ENCODE data around the gene BICC1.
"Not testable (repeated sequence)": the region's sequence is repeated elsewhere in the genome, so short reads cannot be mapped to it uniquely, and the experiment has no call there.

Gene BICC1

DNA sequence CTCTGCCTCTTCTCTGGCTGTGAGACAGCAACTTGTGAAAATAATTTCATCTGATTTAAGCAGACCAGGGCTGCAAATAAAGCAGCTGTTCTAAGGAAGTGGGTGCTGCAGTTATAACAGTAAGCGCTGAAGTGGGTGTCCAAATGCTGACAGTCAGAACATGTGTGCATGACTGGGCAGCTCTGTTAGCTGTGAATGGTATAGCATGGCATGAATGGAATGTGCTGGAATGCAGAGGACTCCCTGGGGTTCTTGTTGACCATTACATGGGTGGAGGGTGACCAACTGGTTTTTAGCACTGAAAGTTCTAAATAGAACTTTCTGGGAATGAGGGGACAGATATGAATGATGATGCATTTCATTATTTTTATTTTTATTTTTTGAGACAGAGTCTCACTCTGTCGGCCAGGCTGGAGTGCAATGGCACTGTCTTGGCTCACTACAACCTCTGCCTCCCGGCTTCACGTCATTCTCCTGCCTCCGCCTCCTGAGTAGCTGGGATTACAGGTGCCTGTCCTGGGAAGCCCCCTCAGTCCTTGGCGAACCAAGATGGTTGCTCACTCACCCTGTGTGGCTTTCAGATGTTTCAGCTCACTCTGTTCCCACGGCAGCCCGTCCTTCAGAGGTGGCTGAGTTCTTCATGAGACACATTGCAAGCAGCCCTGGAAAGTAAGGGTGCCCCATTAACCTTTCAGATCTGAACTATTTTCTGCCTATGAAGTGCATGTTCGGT is 344.0 kb downstream of the BICC1 start:
- no peak for DNase-seq (ENCODE audit: low read depth)

- DNase-seq (ENCODE audit: low read depth): no peak
Measured at GRCh38 chr10:58857251-58857805, 344.7 kb downstream of the BICC1 start.

GRCh38 chr10:58858123-58858522 is 345.5 kb downstream of the BICC1 start:
- DNase-seq (ENCODE audit: low read depth): not testable (repeated sequence)

- no peak for DNase-seq (ENCODE audit: low read depth)
Measured at GRCh38 chr10:58859526-58859925, 346.9 kb downstream of the BICC1 start.

GRCh38 chr10:58867683-58868082 is 355.0 kb downstream of the BICC1 start:
- no peak for DNase-seq (ENCODE audit: low read depth)

DNA sequence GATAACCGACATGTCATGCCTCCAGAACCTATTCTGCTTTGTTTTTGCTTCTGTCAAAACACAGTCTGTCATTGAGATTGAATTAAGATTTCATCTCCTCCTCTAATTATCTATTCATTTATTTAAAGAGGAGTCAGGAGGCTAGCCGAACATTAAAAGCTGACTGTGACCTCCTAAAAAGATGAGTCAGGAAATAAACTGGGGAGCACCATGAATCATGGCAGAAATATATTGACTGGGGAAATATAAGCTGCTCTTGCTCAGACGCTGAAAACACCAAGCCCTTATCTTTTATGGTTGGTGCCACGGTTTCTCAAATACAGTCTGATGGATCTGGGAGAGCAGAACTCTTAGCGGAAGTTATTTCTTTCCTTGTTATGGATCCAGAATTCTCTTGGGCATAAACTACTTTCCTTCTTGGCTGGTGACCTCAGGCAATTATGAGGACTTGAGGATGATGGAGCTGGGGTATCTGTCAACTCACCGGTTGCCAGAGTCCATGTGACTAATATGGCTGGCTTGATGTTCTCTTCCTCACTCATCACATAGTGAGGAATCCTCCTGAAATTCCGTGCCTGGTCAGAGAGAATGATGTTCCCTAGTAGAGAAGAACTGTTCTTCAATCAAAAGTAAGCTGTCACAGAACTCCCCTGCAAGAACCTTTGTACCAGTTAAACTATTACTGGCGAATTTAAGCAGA is 356.2 kb downstream of the BICC1 start:
- DNase-seq (ENCODE audit: low read depth): no peak

DNA sequence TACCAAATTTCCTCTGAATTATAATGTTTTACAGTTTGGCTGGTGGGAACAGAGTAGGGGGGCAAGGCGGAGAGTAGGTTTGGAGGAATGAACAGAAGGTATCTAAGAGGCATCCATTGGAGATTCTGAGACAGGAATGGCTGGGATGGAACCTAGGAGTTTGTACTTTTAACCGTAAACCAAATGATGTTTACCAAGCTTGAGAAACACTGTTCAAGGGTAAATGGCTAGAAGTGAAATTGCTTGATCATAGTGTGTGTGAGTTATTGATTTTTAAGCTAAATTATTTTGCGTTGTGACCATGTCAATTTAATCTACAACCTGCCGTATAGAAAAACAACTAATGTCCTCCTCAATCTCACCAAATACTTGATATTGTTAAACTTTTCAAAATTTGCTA is 357.4 kb downstream of the BICC1 start:
- no peak for DNase-seq (ENCODE audit: low read depth)

DNA sequence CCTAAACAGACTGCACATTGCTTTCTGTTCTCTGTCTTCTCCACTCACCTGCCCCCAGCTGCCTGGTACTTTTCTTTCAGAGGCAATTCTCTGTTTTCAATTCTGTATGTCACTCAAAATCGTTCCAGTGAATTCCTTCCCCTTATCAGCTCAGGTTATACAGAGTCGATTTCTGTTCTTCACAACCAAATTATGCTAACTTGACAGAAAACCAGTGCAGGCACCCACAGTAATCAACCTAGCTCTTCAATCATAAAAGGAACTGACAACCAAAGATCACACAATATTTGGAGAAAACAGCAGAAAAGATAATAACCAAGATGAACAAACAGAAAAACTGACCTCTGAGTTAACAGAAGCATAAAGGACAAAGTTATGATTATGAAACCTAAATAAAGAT is 360.5 kb downstream of the BICC1 start:
- no peak for DNase-seq (ENCODE audit: low read depth)

Measured in stimulated activated CD8-positive, alpha-beta memory T cell treated with anti-CD3 and anti-CD28 coated beads, Interleukin-12 subunit alpha, Interleukin-12 subunit beta, amount 100 ng/mL, for 4 hours (primary cell).